Activated naive CD4-positive, alpha-beta T cell treated with Interleukin-2 at 50 U/mL for 16 hours (primary cell): ENCODE results near the gene HRNR.
A peak's percentile ranks its signal among the peaks of the same experiment; 100 is the strongest.

Experiments used
- DNase-seq: peaks from one replicate; pipeline ENCODE4 v3.0.0-alpha.2; 2020

The HRNR gene

DNA sequence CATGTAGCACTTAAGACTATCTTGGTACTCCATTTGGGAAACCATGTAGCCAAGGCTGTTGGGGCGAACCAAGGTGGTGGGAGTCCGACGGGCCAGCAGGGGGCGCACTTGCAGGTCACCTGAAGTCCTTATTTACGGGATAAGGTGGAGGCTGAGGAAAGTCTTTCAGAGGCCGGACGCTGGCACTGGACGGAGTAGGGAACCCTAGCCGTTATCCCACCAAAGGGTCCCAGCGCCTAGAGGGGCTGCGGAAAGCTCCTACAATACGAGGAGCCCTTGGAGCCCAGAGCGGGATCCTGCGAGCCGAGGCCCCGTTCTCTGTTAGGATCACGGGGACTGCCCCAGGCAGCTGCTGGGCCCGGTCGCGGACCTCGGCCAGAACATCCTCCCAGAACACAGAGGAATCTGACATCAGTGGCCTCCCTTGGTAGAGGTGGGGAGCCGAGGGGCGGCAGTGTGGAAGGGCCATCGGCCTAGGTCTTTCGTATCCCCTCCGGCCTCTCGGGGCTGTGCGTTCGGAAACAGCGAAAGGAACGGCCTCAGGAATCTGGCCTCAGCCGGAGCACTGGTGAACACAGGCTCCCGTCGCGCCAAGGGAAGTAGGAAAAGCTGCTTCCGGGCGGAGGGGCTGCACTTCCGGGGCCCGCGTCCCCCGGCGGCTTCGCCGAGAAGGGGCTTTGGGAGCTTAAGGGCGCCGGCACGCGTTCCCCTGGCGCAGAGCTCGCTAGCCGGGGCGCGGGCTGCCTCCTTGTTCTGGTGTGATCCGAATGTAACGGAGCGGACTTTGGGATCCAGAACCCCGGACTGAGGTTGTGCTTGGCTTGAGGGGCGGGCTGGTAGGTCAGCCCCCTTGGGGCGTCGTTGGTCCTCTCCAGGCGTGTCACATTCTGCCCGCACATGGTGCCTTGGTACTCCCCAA, 35.1 kb downstream of the HRNR start:
- peak; percentile 82 for DNase-seq

DNA sequence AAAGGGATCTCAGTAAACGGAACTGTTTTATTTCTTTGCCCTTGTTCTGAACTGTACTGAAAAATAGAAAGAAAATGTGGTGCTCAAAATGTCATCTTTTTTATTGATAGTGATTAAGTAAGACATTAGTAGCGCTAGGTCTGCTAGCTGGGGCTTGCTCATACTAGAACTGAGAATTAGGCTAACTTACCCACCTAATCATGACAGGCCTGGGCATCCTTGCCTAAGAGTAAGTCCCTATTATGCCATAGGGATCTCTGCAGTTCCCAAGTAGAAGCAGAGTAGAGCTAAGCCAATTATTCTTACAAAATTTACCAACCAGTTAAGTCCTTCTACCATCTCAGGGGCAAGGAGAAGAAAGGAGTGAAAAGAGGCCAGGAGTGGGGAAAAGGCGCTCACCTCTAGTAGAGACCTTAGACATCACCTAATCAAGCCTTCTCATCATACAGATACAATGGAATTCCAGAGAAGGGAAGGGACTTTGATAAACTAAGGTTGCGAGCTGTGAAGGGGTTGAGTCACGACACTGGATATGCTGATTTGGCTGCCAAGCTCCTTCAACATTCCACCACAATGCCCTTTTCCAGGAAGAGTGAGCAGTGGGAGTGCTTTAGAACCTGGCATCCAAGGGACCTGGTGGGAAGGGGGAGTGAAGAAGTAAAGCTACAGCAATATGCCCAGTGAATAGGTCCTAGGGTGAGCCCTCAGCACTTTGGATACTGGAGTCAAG, 37.3 kb downstream of the HRNR start:
- DNase-seq = no peak

DNA sequence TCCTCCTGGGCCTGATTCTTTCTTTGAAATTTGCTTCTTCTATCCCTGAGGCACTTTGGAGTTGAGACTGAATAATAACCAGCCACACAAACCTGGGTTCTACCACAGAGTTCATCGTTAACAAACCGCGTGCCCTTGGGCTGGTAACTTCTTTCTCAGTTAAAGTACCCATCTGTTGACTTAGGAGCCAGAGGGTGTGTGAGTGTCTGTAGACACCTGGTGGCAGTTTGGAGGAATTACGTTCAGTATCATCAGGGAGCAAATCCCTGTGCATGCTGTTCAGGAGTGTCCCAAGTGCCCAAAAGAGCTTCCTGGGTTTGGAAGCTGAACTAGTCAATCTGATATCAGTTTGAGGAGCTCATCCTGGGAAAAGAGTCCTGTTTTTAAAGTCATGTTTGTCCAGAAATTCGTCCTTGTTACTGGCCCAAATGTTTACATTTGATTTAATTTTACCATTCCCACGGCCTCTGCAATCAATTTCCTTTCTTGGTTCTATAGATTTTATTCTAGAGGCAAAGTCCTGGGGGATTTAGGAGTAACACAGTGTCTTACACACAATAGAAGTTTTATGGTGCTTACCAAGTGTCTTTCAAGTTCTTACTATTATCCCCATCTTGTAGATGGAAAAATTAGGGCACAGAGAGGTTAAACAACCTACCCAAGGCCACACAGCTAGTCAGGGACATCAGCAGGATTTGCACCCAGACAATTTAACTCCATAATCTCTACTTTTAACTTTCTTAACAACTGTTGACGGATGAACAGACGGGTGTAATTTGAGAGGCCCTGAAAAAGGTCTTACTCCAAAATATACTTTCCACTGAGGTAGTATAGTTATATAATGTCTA, 38.2 kb downstream of the HRNR start:
- peak; percentile 25 for DNase-seq

DNA sequence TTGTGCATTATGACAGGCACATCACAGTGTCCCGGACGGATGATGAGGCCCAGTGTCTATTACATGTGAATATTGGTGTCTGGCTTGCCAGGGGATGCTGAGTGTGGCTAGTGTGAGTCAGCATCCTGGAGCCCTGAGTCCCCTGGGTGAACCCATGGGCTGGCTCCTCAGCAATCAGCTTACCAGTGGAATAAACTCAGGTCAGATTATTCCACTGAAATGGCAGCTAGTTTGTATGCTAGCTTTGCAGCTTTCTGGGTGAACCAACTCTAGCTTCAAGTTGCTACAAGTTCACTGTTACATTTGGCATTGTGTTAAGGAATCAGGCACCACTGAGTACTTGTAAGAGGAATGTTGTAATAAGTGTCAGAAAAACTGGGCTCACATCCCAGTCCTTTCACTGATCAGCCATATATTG, 41.0 kb downstream of the HRNR start:
- DNase-seq = no peak

DNA sequence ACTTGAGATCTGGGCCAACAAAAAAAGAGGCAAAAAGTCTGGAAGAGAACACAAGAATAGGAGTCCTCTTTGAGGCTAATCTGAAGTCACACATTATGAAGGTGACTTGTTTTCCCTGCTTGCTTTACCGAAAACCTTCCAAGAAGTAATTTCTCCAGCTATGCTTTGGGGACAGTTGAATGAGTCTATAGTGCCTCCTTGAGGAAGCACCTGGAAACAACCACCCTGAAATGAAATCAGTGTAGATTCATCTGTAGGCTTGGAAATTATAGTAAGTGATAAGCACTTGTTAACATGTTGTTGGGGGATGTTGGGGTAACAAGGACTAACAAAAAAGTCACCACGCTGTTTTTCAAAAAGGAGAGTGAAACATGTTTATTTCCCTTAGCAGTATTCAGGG, 41.6 kb downstream of the HRNR start:
- no peak for DNase-seq

DNA sequence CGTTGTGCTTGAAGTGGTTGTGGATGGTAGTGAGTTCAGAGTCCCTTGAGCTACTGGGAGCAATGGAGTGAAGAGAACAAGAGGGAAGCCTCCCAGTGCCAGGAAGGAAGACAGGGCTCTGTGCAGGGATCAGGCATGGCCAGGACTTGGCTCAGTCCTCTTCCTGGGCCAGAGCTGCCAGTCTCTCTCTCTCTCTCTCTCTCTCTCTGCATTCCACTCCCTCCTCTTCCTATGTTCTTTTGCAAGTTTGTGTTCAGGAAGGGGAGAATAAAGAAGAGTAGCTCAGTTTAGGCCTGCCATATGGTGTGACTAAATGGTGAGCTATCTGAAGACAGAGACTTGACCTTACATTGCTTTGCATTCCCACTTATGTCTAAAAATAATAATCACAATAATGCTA, 44.4 kb downstream of the HRNR start:
- DNase-seq = no peak

DNA sequence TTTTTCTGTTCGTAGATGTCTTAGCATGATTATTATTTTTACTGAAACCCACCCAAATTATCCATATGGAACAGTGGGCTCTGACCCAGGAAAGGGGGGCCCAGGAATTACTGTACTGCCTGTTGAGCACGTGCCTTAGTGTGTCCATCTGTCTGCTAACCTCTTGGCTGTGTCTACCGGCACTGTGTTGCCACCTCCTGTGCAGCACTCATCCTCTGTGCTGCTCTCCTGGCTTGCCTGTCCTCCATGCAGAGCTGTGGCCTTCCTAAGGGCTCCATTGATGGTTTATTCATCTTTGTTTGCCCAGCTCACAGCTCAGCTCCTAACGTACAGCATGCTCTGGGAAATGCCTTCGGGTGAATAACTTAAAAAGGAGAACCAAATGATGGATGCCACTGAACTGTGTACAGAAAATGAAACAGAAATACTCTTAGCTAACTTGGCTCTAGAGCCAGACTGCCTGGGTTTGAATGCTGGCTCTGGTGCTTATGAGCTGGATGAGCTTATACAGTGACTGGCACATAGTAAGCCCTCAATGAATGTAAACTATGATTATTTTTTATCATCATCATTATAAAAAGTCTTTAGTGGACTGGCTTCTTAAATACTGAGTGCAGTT, 53.6 kb downstream of the HRNR start:
- DNase-seq = no peak

DNA sequence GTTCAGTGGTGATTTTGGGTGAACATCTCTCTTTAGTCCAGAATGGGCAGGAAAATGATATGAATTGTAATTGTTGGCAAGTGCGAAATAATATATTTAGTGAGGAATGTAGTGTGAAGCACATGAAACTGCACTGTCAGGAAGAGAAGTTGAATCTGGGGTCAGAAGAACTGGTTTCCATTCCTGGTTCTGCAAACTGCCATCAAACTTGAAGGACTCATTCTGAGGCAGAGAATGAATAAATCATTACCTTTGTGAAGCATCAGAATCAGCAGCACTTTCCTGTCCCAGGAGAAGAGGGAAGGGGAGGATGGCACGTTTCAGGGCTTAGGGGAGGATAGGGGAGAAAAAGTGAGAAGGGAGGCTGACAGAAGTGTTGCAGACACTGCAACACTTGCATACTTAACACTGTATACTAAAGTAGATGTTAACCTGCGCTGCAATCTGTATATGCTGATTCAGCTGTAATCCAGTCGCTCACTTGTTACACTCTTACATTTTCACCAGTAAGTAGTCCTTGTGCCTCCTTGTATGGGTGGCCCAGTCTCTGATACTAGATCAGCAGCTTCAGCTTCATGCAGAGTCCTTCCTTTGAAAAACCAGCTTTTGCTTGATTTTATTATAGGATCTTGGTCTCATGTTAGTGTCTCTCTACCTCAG, 54.5 kb downstream of the HRNR start:
- DNase-seq = no peak

DNA sequence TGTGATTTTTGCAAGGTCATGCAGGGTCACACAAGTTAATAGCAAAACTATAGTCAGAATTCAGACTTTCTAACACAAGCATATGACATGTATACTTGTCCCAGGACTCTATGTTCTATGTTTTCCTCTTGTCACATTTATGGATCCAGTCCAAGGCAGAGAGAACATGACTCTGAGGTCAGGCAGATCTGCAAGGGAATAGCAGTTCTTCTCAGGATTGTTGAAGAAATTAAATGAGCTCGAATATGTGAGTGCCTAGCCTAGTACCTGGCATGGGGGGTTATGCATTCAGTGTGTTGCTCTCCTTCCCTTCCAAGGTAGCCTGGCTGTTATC, 55.5 kb downstream of the HRNR start:
- no peak for DNase-seq

DNA sequence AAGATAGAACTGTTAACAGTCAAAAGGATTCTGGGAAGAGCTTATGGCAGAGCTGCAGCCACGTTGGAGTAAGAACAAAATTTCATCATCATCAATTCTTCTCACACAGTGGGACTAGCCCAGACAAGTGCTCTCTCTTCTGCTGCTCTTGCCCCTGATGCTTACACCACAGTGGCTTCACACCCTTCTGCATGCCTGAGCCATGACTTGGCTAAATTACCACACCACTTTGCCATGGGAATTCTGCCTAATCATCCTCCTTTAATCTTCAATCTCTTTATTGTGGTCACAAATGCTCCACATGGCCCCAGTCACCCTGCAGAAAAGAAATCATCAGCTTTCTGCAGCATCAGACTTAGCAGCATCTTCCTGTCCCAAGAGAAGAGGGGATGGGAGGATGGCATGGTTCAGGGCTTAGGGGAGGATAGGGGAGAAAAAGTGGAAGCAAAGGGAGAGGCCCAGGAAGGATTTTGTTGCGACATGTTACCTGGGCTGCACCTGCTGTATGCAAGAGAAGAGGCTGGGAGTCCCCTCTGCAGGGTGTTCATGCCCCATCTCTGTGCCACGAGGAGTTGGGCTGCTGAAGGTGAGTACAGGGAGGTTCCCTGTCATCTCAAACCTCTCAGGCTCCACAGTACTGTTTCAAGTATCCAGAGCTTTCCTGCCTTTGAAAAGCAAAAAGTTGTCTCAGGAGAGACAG, 56.0 kb downstream of the HRNR start:
- no peak for DNase-seq

DNA sequence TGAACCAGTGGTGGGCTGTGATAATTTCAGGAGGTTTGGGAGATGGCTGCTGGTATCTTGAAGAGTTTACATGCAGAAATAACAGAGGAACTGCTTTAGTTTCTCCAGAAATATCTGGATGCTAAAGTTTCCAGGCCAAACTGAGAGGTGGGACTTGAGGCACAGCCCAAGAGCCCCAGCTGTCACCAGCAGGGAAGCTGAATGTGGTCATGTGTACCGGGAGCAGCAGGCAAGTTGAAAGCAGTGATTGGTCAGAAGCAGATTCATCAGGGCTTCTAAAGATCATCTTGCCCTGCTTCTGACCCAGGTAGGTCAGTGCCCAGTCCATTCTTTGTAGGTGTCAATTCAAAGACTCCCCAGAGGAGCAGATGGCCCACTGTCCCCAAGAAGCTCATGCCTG, 57.0 kb downstream of the HRNR start:
- DNase-seq = no peak

DNA sequence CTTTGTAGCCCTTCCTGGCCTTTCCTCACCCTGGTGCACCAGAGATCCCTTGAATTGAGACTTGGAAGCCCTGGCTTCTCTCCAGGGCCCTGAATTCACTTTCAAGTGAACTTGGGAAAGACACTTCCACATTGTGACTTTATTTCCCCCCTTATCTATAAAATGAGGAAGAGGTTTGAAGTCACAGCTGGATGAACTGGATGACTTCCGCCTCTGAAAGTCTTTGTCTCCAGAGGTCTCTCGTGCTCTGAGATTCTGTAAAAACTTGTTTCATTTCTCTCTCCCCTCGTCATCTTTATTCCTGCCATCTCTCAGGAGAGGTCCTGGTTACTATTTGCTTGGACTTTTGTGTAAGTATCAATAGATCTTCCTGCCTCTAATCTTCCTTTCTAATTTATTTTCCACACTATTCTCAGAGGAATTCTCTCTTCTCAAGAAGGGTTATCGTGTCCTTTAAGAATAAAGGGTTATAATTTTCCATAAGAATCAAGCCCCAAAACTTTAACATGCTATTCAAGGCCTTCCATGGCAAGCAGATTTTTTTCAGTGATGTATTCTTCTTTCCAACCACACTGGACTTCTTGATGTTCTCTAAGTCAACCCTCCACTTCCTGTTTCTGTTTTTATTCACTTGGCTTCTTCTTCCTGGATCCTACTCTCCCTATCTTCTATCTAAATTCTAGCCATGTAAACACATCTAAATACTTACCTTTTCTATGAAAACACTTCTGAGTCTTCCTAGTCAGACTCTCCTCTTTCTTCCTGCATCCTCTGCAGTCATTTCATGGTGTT, 58.5 kb downstream of the HRNR start:
- no peak for DNase-seq

DNA sequence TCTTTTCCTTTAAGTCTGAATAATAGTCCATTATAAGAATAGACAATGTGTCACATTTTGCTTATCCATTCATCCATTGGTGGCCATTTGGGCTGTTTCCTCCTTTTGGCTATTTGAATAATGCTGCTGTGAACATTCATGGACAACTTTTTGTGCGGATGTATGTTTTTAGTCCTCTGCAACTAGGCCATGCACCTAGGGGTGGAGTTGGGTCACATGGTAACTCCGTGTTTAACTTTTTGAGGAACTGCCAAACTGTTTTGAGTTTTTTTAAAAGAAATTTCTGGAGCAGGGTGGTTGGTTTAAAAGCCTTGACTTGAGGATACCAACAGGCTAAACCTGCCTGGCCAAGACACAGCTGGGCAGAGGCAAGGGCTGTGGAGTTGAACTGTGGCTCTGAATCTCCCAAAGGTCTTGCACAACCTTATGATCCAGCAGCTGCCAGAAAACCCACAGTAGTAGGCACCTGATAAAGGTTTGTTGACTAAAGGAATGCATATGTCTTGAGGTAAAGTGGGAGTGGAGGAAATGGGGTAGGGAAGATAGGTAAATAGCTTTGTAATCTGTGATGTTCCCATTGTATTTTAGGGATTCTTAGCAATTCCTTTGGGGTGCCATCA, 59.4 kb downstream of the HRNR start:
- DNase-seq = no peak

DNA sequence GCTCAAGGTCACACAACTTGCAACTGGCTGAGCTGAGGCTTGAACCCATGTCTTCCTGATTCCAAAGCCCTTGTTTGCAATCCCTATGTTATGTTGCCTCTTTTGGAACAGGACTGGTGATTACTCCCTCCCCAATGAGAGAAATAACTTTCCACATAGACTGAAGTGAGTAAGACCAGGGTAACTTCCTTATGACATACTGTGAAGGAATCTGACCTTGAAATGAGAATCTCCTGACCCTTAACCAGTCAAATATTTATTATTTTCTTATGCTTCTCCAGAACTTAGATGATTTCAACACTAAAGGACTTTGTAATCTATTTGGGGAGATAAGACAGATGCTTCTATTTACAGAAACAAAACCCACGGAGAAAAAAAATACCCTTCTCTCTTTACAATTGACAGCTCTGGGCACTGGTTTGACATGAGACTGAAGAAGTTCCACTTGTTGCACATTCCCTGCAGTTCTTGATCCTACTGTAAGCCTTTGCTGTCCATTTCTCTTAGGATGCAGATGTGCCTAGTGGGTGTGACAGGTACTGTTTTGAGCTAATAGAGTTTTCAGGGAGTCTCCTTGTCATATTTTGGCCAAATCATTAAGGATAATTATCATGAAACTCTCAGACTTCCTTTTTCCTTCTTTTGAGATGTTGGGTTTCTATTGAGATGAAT, 61.1 kb downstream of the HRNR start:
- no peak for DNase-seq
